ENCODE results near the gene PI4K2B. TPM values are rescaled to one million over a fixed set of nuclear protein-coding genes. Genes with fewer than 3 reads are reported as not detected.

PI4K2B gene
- total and polyA plus RNA-seq, 2 of the 8 experiments (the other 6 are each of a cell fraction or from before 2014, with no cell fraction given) = 3.0 to 16.2 TPM

GRCh38 chr4:25190407-25190806 lies 43.4 kb upstream of the PI4K2B start:
- no peak for DNase-seq (ENCODE audit: low read depth in 1 of 2, low spot score in 2 of 2)
- no peak overlapping the region for H2AK5ac ChIP-seq (ENCODE audit: low read depth, low read length)
- no peaks in the 10 kb centered on the region for H3K23me2 ChIP-seq (ENCODE audit: low read depth, low read length)
- H4K5ac ChIP-seq (ENCODE audit: insufficient read length, low read depth, low read length) = no peak overlapping the region
- H2BK12ac ChIP-seq (ENCODE audit: low read depth, low read length) = no peak overlapping the region
- H3K36me3 ChIP-seq (ENCODE audit: control insufficient read depth in 2 of 4, insufficient read depth in 4 of 4, low read length in 3 of 4) = no peaks in the 10 kb centered on the region
- H3K79me2 ChIP-seq (ENCODE audit: control insufficient read depth in 1 of 2, insufficient read depth in 2 of 2, low read length in 2 of 2) = no peaks in the 10 kb centered on the region
- ChIA-PET CTCF (ENCODE audit: partially characterized antibody) (interaction anchor here (1.0 kb wide), 1 partner anchor 114 kb away, joined by 3 read pairs; no protein-coding TSS in a partner anchor), POLR2A (ENCODE audit: partially characterized antibody) (no interaction called here)
- no peak overlapping the region for H2BK5ac ChIP-seq (ENCODE audit: low read depth, low read length)
- H3K27ac ChIP-seq (ENCODE audit: low read depth, low read length) = no peak overlapping the region
- H3K56ac ChIP-seq (replicated peaks; ENCODE audit: insufficient read length, low read depth, low read length) = no peak overlapping the region
- no peak for TF ChIP-seq POLR2AphosphoS5 (IDR thresholded peaks at IDR 0.05; ENCODE audit: low read depth, low read length)
- TF ChIP-seq CTCF (IDR thresholded peaks at IDR 0.05; ENCODE audit: control extremely low read depth in 1 of 3, insufficient read depth in 1 of 3, low read depth in 1 of 3, low read length in 3 of 3) = peak; percentile 19 to 56 (median 40); a peak in 2 of 4 replicates
- TF ChIP-seq SAP30 (IDR thresholded peaks at IDR 0.05; ENCODE audit: insufficient read depth, insufficient replicate concordance, low read length) = no peak
- TF ChIP-seq RAD21 (IDR thresholded peaks at IDR 0.05 in 1 of 2, conservative IDR thresholded peaks at IDR 0.05 in 1 of 2; ENCODE audit: low read depth in 2 of 2, low read length in 2 of 2) = peak; percentile 29 to 40; a peak in 1 of 4 replicates
- no peaks in the 10 kb centered on the region for H3K4me1 ChIP-seq (replicated peaks in 1 of 4; ENCODE audit: control insufficient read depth in 3 of 4, insufficient read depth in 4 of 4, low read length in 3 of 4)
- no peak overlapping the region for H3K18ac ChIP-seq (ENCODE audit: extremely low read depth, low read length)
- no peak overlapping the region for H3K4ac ChIP-seq (replicated peaks; ENCODE audit: insufficient read length, low read depth, low read length)
- no peaks in the 10 kb centered on the region for H3K27me3 ChIP-seq (replicated peaks in 1 of 4; ENCODE audit: control insufficient read depth in 3 of 4, extremely low read depth in 1 of 4, insufficient read depth in 3 of 4, low read length in 3 of 4)
- H2AFZ ChIP-seq (ENCODE audit: low read length) = no peak overlapping the region
- H2BK120ac ChIP-seq (replicated peaks; ENCODE audit: low read depth, low read length) = no peak overlapping the region
- no peak overlapping the region for H3K9ac ChIP-seq (replicated peaks in 1 of 4; ENCODE audit: extremely low read depth in 1 of 4, low read depth in 3 of 4, low read length in 3 of 4)
- no peak overlapping the region for H3K14ac ChIP-seq (ENCODE audit: insufficient read length)
- H3K4me3 ChIP-seq (ENCODE audit: extremely low read depth in 1 of 4, insufficient read depth in 2 of 4, low read depth in 3 of 4, low read length in 4 of 4) = no peak overlapping the region
- FAIRE-seq = no peak
- no peak overlapping the region for H3K4me2 ChIP-seq (ENCODE audit: insufficient read depth in 1 of 2, low read depth in 2 of 2, low read length in 2 of 2)
- H3K23ac ChIP-seq (ENCODE audit: insufficient read length) = no peak overlapping the region
- no peak overlapping the region for H2BK20ac ChIP-seq (ENCODE audit: low read length)
- H2BK15ac ChIP-seq (ENCODE audit: low read length) = no peak overlapping the region
- H4K8ac ChIP-seq (ENCODE audit: extremely low read depth, insufficient read depth, low read length) = no peak overlapping the region
- 77% methylated on average over 2 of the region's 2 CpGs; no CpG with 5 or more reads in 1 of the 2 experiments for WGBS, 2 experiments (ENCODE audit: extremely low coverage in 1 of 2, insufficient coverage in 1 of 2, insufficient read length in 1 of 2, insufficient replicate concordance in 2 of 2, low coverage in 1 of 2, low lambda C conversion rate in 2 of 2, missing lambda C conversion rate in 1 of 2)
- no peaks in the 10 kb centered on the region for H3K9me3 ChIP-seq (ENCODE audit: insufficient read depth in 2 of 2, low read depth in 1 of 2, low read length in 1 of 2)
- H4K20me1 ChIP-seq (replicated peaks in 1 of 2; ENCODE audit: control insufficient read depth in 1 of 2, insufficient read depth in 2 of 2, low read length in 2 of 2) = no peaks in the 10 kb centered on the region
- H4K91ac ChIP-seq (replicated peaks; ENCODE audit: insufficient read length, low read length) = no peak overlapping the region
- no peaks in the 10 kb centered on the region for H3K79me1 ChIP-seq (ENCODE audit: low read depth, low read length)

Data from H1 (cell line).